ENCODE results near the gene R3HDML. TPM values are rescaled to one million over a fixed set of nuclear protein-coding genes. Genes with fewer than 3 reads are reported as not detected.

R3HDML gene
- total RNA-seq, 2 experiments from 2014 or later = not detected

- H3K9me3 ChIP-seq (ENCODE audit: control insufficient read depth in 1 of 2, insufficient read depth in 1 of 2, low read length in 2 of 2) = no peaks in the 10 kb centered on the region
- peaks cover 0 to 4% of the 10 kb centered on the region in 2 experiments for H3K27me3 ChIP-seq (ENCODE audit: control insufficient read depth in 1 of 2, insufficient read depth in 2 of 2, low read length in 2 of 2)
- ATAC-seq (ENCODE audit: poor library complexity) (no peak), DNase-seq (no peak)
- H3K36me3 ChIP-seq (ENCODE audit: insufficient read depth, low read length) = no peaks in the 10 kb centered on the region
- no peaks in the 10 kb centered on the region for H3K4me1 ChIP-seq (ENCODE audit: insufficient read depth, low read length)
- Mint-ChIP-seq H3K27ac (no peak overlapping the region), H3K9me3 (no peaks in the 10 kb centered on the region), H3K27me3 (peaks cover 32% of the 10 kb centered on the region), H3K36me3 (ENCODE audit: low read depth) (no peaks in the 10 kb centered on the region), H3K4me3 (no peak overlapping the region), H3K4me1 (ENCODE audit: low read depth) (no peaks in the 10 kb centered on the region)
- TF ChIP-seq, protein P1, sequence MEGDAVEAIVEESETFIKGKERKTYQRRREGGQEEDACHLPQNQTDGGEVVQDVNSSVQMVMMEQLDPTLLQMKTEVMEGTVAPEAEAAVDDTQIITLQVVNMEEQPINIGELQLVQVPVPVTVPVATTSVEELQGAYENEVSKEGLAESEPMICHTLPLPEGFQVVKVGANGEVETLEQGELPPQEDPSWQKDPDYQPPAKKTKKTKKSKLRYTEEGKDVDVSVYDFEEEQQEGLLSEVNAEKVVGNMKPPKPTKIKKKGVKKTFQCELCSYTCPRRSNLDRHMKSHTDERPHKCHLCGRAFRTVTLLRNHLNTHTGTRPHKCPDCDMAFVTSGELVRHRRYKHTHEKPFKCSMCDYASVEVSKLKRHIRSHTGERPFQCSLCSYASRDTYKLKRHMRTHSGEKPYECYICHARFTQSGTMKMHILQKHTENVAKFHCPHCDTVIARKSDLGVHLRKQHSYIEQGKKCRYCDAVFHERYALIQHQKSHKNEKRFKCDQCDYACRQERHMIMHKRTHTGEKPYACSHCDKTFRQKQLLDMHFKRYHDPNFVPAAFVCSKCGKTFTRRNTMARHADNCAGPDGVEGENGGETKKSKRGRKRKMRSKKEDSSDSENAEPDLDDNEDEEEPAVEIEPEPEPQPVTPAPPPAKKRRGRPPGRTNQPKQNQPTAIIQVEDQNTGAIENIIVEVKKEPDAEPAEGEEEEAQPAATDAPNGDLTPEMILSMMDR (IDR thresholded peaks at IDR 0.05) = no peak
- intact Hi-C loops (cut with DNase I, micrococcal nuclease) = no loop called here
- H3K27ac ChIP-seq (ENCODE audit: low read depth in 1 of 2, low read length in 2 of 2) = no peak overlapping the region
- CTCF ChIA-PET = no interaction called here
- H3K4me3 ChIP-seq (ENCODE audit: low read length) = no peak overlapping the region
- POLR2A ChIA-PET = no interaction called here
Measured at GRCh38 chr20:44356353-44356723, 19.5 kb downstream of the R3HDML start.

- Histone ChIP-seq H3K4me3 (ENCODE audit: low read length) (no peak overlapping the region), H3K27me3 (ENCODE audit: control insufficient read depth in 1 of 2, insufficient read depth in 2 of 2, low read length in 2 of 2) (peaks cover 0 to 4% of the 10 kb centered on the region in 2 experiments), H3K9me3 (ENCODE audit: control insufficient read depth in 1 of 2, insufficient read depth in 1 of 2, low read length in 2 of 2) (no peaks in the 10 kb centered on the region), H3K36me3 (ENCODE audit: insufficient read depth, low read length) (no peaks in the 10 kb centered on the region), H3K27ac (ENCODE audit: low read depth in 1 of 2, low read length in 2 of 2) (no peak overlapping the region), H3K4me1 (ENCODE audit: insufficient read depth, low read length) (no peaks in the 10 kb centered on the region)
- no peaks in the 10 kb centered on the region for H3K36me3 Mint-ChIP-seq (ENCODE audit: low read depth)
- intact Hi-C loops (cut with DNase I, micrococcal nuclease) = no loop called here
- H3K4me3 Mint-ChIP-seq = no peak overlapping the region
- no peak for ATAC-seq (ENCODE audit: poor library complexity)
- TF ChIP-seq, protein P1 (IDR thresholded peaks at IDR 0.05) = no peak
- no peaks in the 10 kb centered on the region for H3K9me3 Mint-ChIP-seq
- POLR2A ChIA-PET = no interaction called here
- H3K27me3 Mint-ChIP-seq = peaks cover 31% of the 10 kb centered on the region
- H3K4me1 Mint-ChIP-seq (ENCODE audit: low read depth) = no peaks in the 10 kb centered on the region
- CTCF ChIA-PET = no interaction called here
- no peak for DNase-seq
- no peak overlapping the region for H3K27ac Mint-ChIP-seq
Measured at GRCh38 chr20:44357020-44357419, 20.2 kb downstream of the R3HDML start.

- H3K27me3 Mint-ChIP-seq = peaks cover 27% of the 10 kb centered on the region
- Histone ChIP-seq H3K27me3 (ENCODE audit: control insufficient read depth in 1 of 2, insufficient read depth in 2 of 2, low read length in 2 of 2) (peaks cover 0 to 4% of the 10 kb centered on the region in 2 experiments), H3K4me3 (ENCODE audit: low read length) (no peak overlapping the region), H3K27ac (ENCODE audit: low read depth in 1 of 2, low read length in 2 of 2) (no peak overlapping the region), H3K36me3 (ENCODE audit: insufficient read depth, low read length) (no peaks in the 10 kb centered on the region), H3K9me3 (ENCODE audit: control insufficient read depth in 1 of 2, insufficient read depth in 1 of 2, low read length in 2 of 2) (no peaks in the 10 kb centered on the region), H3K4me1 (ENCODE audit: insufficient read depth, low read length) (no peaks in the 10 kb centered on the region)
- no peaks in the 10 kb centered on the region for H3K9me3 Mint-ChIP-seq
- ATAC-seq (ENCODE audit: poor library complexity) (no peak), DNase-seq (no peak)
- H3K4me1 Mint-ChIP-seq (ENCODE audit: low read depth) = no peaks in the 10 kb centered on the region
- intact Hi-C loops (cut with DNase I, micrococcal nuclease) = no loop called here
- TF ChIP-seq, protein P1 (IDR thresholded peaks at IDR 0.05) = no peak
- H3K27ac Mint-ChIP-seq = no peak overlapping the region
- no peak overlapping the region for H3K4me3 Mint-ChIP-seq
- ChIA-PET CTCF (no interaction called here), POLR2A (no interaction called here)
- no peaks in the 10 kb centered on the region for H3K36me3 Mint-ChIP-seq (ENCODE audit: low read depth)
Measured at GRCh38 chr20:44357555-44358125, 20.8 kb downstream of the R3HDML start.

Data from CD4-positive, alpha-beta T cell (primary cell).